ENCODE data around the gene CD99L2. TPM values are rescaled to one million over a fixed set of nuclear protein-coding genes. Genes with fewer than 3 reads are reported as not detected.

The CD99L2 gene
- total RNA-seq, 1 experiment from 2014 or later, result 9.4 TPM

DNA sequence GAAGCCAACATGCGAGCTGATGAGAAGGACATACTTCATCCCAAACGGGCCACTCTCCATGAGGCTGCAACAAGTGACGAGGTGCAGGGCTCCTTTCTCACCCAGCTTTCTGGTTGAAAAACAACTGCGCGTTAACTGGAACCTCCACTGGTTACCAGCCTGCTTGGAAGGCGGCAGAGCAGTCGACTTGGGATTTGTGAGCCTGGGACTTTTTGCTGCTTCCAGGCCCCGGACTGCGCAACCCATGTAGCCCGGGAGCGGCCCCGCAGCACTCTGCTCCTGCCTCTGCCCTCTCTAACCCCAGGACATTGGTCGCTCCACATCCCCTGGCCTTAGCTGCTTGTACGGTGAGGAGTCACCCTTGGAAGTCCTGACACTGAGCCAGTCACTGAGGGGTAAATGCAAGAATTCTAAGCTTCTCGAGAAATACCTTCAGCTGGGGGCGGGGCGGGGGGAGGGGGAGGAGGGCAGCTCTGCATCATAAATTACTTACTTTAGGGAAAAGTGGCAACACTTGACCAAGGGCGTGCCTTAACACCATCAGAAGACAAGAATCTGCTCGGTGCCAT lies 132.6 kb downstream of the CD99L2 start:
- POLR2A ChIA-PET, result interaction anchor here (0.6 kb wide), 1 partner anchor 18 kb away, joined by 3 read pairs; no protein-coding TSS in a partner anchor
- Mint-ChIP-seq H3K4me1 (peaks cover 17% of the 10 kb centered on the region), H3K9me3 (no peaks in the 10 kb centered on the region), H3K27ac (no peak overlapping the region), H3K4me3 (no peak overlapping the region), H3K27me3 (ENCODE audit: low read depth) (no peaks in the 10 kb centered on the region), H3K36me3 (no peaks in the 10 kb centered on the region)
- TF ChIP-seq, protein P1, sequence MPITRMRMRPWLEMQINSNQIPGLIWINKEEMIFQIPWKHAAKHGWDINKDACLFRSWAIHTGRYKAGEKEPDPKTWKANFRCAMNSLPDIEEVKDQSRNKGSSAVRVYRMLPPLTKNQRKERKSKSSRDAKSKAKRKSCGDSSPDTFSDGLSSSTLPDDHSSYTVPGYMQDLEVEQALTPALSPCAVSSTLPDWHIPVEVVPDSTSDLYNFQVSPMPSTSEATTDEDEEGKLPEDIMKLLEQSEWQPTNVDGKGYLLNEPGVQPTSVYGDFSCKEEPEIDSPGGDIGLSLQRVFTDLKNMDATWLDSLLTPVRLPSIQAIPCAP (CRISPR knock-in tag; IDR thresholded peaks at IDR 0.05), result no peak
- TF ChIP-seq TEAD1 (CRISPR knock-in tag; IDR thresholded peaks at IDR 0.05) (no peak), FOXJ3 (CRISPR knock-in tag; IDR thresholded peaks at IDR 0.05; ENCODE audit: borderline replicate concordance) (no peak), ZNF512 (CRISPR knock-in tag; IDR thresholded peaks at IDR 0.05; ENCODE audit: borderline replicate concordance) (no peak), HMGA2 (CRISPR knock-in tag; IDR thresholded peaks at IDR 0.05) (no peak), NR1H2 (CRISPR knock-in tag; IDR thresholded peaks at IDR 0.05) (no peak), NR3C1 (CRISPR knock-in tag; conservative IDR thresholded peaks at IDR 0.05; ENCODE audit: low read depth) (no peak), SMAD4 (CRISPR knock-in tag; IDR thresholded peaks at IDR 0.05) (no peak), PRDM15 (CRISPR knock-in tag; IDR thresholded peaks at IDR 0.05) (no peak), SOX15 (CRISPR knock-in tag; IDR thresholded peaks at IDR 0.05) (no peak), PRRX2 (CRISPR knock-in tag; IDR thresholded peaks at IDR 0.05) (no peak), JUN (CRISPR knock-in tag; IDR thresholded peaks at IDR 0.05) (no peak), CREM (CRISPR knock-in tag; IDR thresholded peaks at IDR 0.05) (no peak), GRHL2 (CRISPR knock-in tag; IDR thresholded peaks at IDR 0.05; ENCODE audit: insufficient replicate concordance, severe bottlenecking) (no peak)
- TF ChIP-seq, protein P2, sequence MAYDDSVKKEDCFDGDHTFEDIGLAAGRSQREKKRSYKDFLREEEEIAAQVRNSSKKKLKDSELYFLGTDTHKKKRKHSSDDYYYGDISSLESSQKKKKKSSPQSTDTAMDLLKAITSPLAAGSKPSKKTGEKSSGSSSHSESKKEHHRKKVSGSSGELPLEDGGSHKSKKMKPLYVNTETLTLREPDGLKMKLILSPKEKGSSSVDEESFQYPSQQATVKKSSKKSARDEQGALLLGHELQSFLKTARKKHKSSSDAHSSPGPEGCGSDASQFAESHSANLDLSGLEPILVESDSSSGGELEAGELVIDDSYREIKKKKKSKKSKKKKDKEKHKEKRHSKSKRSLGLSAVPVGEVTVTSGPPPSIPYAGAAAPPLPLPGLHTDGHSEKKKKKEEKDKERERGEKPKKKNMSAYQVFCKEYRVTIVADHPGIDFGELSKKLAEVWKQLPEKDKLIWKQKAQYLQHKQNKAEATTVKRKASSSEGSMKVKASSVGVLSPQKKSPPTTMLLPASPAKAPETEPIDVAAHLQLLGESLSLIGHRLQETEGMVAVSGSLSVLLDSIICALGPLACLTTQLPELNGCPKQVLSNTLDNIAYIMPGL (CRISPR knock-in tag; IDR thresholded peaks at IDR 0.05), result no peak
- TF ChIP-seq, protein P3, sequence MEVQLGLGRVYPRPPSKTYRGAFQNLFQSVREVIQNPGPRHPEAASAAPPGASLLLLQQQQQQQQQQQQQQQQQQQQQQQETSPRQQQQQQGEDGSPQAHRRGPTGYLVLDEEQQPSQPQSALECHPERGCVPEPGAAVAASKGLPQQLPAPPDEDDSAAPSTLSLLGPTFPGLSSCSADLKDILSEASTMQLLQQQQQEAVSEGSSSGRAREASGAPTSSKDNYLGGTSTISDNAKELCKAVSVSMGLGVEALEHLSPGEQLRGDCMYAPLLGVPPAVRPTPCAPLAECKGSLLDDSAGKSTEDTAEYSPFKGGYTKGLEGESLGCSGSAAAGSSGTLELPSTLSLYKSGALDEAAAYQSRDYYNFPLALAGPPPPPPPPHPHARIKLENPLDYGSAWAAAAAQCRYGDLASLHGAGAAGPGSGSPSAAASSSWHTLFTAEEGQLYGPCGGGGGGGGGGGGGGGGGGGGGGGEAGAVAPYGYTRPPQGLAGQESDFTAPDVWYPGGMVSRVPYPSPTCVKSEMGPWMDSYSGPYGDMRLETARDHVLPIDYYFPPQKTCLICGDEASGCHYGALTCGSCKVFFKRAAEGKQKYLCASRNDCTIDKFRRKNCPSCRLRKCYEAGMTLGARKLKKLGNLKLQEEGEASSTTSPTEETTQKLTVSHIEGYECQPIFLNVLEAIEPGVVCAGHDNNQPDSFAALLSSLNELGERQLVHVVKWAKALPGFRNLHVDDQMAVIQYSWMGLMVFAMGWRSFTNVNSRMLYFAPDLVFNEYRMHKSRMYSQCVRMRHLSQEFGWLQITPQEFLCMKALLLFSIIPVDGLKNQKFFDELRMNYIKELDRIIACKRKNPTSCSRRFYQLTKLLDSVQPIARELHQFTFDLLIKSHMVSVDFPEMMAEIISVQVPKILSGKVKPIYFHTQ (CRISPR knock-in tag; IDR thresholded peaks at IDR 0.05), result no peak
- TF ChIP-seq, protein P4, sequence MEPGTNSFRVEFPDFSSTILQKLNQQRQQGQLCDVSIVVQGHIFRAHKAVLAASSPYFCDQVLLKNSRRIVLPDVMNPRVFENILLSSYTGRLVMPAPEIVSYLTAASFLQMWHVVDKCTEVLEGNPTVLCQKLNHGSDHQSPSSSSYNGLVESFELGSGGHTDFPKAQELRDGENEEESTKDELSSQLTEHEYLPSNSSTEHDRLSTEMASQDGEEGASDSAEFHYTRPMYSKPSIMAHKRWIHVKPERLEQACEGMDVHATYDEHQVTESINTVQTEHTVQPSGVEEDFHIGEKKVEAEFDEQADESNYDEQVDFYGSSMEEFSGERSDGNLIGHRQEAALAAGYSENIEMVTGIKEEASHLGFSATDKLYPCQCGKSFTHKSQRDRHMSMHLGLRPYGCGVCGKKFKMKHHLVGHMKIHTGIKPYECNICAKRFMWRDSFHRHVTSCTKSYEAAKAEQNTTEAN (CRISPR knock-in tag; IDR thresholded peaks at IDR 0.05), result no peak
- no peak for DNase-seq (ENCODE audit: low spot score)
- 0 out of 2 replicates have a peak, but pooled peaks have one; percentile 6 for ATAC-seq
- CTCF ChIA-PET, result interaction anchor here (0.9 to 1.3 kb wide), 3 partner anchors 10 to 316 kb away, joined by 3 to 18 read pairs (median 5); no protein-coding TSS in a partner anchor
